Renal cortical epithelial cell (primary cell): ENCODE data around the gene DIPK1B. TPM values are rescaled to one million over a fixed set of nuclear protein-coding genes. Genes with fewer than 3 reads are reported as not detected.

Source experiments
- DNase-seq: peaks from one replicate; pipeline ENCODE4 v3.0.0-alpha.2; 2011; ENCODE audit warnings: low read depth
- total RNA-seq: library from RNA; depleted of rRNA; stranded (reverse); fragments of >200 nt; gene quantifications from 2 replicates; pipeline ENCODE4 v1.2.3, GENCODE V29; 2014

The DIPK1B gene
- total RNA-seq, 1 donor from 2014 or later = 4.0 TPM

- DNase-seq = no peak
Observed at GRCh38 chr9:136720251-136720897, 8.0 kb downstream of the DIPK1B start.

DNA sequence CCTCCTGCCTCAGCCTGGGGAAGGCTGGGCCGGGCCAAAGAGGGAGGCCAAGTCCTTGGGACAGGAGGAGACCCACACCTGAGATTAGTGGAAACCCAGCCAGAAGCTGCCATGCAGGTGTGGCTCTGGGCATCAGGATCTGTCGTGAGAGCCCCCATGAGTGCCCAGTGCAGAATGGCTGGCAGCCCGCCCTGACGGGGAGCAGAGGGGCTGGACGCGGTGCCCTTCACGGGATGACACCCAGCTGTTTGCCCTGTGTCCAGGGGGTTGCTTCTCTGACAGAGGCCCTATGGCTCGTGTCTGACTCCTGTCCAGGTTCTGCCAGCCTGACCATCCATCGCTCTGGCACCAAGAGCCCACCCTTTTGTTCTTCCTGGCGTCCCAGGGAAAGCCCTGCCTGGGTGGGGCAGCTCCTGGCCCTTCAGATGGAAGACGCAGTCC, 8.5 kb downstream of the DIPK1B start:
- no peak for DNase-seq

DNA sequence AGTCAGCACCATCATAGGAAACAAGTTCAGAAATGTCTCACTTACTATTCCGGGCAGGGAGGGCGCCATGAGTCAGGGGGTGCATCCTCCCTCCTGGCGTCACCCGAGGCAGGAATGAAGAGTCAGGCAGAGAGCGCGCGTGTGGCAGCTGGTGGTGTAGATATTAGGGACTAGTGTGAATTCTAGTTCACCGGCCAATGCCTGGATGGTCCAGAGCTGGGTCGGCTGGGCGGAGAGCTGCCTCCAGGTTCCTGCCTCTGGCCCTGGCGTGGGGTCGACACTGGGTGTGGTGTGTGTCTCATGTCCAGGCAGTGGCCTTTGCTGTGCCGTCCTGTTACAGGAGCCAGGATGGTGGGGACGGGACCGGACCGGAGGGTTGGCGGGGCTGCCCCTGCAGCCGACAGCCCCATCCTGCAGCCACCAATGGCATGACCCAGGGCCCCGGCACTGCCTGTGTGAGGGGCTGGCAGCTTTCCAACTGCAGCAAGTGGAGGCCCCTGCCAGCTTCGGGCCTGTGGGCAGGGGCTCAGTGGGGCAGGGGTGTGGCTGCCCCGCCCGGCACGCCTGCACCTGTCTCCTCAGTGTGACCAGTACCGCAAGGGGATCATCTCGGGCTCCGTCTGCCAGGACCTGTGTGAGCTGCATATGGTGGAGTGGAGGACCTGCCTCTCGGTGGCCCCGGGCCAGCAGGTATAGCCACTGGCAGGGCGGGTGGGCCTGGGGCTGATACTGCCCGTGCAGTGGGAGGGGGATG, 9.1 kb downstream of the DIPK1B start:
- no peak for DNase-seq

GRCh38 chr9:136722093-136722968, 10.0 kb downstream of the DIPK1B start:
- no peak for DNase-seq

DNA sequence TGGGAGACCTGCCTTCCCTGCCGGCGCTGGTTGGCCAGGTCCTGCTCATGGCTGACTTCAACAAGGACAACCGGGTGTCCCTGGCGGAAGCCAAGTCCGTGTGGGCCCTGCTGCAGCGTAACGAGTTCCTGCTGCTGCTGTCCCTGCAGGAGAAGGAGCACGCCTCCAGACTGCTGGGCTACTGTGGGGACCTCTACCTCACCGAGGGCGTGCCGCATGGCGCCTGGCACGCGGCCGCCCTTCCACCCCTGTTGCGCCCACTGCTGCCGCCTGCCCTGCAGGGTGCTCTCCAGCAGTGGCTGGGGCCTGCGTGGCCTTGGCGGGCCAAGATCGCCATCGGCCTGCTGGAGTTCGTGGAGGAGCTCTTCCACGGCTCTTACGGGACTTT, 10.6 kb downstream of the DIPK1B start:
- no peak for DNase-seq

GRCh38 chr9:136723362-136723976, 11.1 kb downstream of the DIPK1B start:
- no peak for DNase-seq

DNA sequence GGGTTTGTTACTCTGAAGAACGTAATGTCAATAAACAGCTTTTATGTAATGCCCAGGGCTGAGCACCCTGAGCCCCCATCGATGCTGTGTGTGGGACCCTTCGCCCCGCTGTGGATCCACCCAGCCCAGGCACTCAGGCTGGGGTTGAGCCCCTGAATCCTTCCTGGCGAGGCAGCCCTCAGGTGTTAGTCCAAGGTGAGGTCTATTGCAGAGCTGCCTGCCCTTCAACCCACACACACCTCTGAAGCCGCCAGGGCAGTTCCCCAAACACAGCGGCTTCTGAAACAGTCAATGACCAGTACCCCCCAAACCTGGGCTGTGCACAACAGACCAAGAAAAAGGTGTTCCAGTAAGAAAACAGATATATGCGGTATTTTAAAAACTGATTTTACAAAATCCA, 11.6 kb downstream of the DIPK1B start:
- no peak for DNase-seq

DNA sequence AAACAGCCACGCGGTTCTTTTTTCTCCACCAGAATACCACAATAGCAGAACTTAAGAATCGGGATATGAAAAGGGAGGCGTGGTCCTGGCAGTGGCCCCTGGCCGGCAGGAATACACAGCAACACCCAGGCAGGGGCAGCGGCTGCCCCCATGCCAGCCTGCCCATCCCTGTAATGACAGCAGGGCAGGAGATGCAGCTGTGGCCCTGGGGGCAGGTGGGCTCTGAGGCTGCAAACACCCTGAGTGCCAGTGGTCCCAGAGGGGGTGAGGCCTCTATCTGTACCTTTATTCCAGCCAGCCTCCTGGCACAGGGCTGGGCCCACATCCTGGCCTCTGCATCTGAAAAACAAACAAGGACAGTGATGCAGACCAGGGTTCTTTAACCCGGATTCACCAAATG, 12.4 kb downstream of the DIPK1B start:
- no peak for DNase-seq

- peak; percentile 62 for DNase-seq
Observed at GRCh38 chr9:136725612-136726011, 13.2 kb downstream of the DIPK1B start.

DNA sequence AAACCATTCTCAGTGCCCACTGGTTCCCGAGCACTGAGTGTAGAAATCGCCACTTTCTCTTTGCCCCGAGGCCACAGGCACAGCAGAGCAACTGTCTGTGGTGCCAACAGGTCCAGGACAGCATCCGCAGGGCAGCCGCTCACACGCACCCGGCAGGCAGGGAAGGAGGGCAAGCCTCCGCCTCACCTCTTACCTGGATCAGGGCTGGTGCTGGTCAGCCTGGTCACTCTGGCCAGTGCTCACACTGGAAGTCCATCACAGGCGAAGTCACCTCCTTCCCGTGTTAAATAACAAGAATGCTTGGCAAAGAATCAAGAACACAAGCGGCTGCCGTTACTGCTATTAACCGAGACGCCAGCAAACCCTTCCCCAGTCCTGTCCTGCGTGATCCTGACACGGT, 13.7 kb downstream of the DIPK1B start:
- peak; percentile 24 for DNase-seq

DNA sequence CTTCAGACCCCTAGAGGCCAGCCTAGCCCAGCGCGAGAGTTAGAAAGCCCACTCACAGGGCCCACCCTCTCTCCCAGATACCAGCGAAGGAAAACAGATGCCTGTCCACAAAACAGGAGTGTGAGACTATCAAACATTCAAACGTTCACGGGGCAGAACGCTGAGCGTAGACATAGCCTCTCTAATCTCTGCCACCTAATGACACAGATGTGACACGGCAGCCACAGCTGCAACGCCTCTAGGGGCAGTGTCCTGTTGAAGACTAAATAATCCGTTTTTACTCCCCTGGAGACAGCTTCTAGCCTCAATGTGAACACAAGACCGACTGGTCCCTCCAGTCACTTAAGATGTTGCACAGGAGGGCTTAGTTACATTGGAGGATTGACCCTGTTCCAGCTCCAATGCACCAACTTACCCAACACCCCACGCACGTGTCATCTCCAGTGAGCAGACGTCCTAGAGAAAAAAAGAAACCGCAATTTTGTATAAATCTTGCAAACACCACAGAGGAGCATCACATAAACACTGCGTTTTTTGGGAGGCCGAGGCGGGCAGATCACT, 14.3 kb downstream of the DIPK1B start:
- DNase-seq = peak; percentile 22

DNA sequence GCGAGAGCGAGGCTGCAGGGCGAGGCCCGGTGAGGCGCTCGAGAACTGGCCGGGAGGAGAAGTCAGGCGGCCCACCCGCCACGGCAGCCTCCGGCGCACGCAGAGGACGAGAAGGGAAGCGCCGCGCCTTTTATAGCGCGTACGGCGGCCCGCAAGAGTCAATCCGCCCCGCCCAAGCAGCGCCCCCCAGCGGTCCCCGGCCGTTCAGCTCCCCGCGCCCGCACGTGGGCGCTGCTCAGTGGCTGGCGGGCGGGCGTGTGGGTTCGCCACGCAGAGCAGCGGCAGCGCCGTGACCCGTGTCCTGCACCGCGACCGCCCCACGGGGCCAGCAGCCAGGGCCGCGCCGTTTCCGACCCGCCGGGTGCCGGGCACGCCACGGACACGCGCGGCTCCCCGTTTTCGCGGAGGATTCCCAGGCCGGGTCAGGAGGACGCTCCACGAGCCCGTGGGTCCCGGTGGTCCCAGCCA, 15.7 kb downstream of the DIPK1B start:
- peak; percentile 35 for DNase-seq

DNA sequence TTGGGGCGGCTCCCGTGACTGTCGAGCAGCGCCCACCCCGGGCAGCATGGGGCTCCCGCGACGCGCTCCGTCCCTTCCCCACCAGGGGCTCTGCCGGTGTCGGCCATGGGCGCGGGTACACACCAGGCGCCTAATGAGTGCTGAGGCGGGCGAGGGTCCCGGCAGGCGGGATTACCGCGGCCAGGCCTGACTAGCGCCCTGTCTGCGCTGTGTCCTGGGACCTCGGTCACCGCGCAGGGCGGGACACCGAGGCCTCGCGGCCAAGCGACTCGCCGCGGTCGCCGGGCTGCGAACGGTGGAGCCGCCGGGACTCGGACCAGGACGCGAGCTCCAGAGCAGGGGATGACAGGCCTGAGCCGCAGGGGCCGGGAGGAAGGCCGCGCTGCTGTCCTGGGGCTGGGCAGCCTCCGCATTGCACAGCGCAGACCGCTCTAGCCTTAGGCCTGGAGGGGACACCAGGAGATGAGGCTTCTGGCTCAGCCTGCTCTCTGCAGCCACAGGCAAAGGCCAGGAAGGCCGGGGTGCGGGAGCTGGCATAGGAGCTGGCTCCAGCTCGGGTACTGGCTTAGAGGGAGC, 16.3 kb downstream of the DIPK1B start:
- no peak for DNase-seq

DNA sequence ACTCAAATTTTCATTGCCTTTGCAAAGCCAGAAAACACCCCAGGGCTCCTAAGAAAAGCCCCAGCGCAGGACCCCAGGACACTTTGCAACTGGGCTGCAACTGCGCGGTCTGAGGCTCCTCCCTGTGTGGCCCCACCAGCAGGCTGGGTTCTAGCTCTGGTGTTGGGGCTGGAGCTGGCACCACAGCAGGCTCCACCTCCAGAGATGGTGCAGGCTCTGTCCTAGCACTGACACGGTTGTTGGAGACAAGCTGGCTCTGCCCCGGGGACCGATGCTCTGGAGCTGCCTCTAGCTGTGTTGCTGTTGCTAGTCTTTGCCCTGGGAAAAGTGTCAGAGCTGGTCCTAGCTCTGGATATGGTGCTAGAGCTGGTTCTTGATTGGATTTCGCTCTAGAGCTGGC, 16.8 kb downstream of the DIPK1B start:
- DNase-seq = no peak

GRCh38 chr9:136729926-136730325, 17.6 kb downstream of the DIPK1B start:
- DNase-seq = no peak

GRCh38 chr9:136732444-136733178, 20.2 kb downstream of the DIPK1B start:
- no peak for DNase-seq

DNA sequence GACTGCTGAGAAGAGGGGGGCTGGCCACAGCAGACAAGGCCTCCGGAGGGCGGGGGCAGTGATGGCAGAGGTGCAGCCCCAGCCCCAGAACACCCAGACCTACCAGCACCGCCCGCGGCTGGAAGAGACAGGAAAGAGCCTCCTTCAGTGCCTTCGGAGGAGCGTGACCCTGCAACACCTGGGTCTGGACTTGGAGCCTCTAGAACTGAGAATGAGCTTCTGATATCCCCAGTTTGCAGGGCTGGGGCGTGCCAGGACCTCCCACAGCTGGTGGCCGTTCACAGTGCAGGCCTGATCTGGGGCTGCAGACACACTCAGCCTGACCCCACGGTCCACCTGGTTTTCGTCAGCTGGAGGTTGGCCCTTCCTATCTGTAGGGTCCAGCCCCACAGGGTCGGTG, 21.2 kb downstream of the DIPK1B start:
- DNase-seq = no peak

DNA sequence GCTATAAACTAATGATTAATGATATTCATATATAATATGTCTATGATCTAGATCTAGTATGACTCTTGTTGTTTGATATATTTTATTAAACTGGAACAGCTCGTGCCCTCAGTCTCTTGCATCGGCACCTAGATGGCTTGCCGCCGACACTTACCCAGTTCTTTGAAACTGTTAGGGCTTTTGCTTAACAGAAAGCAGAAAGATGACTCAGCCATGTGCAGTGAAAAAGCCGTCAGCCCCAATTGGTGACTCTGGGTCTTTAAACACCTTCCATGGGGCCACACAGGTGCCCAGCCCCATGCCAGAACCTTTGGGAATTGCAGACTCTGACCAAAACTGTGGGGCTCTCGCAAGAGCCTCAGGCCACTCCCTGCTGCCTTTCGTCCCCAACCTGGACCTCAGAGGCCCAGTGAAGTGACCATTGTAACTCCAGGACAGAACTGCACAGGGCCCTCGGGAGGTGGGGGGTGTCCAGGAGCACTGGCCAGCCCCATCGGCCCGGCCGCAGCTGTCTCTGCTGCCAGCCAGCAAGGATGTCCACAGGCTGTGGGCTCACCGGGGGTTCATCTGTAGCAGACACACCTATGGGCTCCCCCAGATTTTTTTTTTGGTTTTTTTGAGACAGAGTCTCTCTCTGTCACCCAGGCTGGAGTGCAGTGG, 22.6 kb downstream of the DIPK1B start:
- no peak for DNase-seq

DNA sequence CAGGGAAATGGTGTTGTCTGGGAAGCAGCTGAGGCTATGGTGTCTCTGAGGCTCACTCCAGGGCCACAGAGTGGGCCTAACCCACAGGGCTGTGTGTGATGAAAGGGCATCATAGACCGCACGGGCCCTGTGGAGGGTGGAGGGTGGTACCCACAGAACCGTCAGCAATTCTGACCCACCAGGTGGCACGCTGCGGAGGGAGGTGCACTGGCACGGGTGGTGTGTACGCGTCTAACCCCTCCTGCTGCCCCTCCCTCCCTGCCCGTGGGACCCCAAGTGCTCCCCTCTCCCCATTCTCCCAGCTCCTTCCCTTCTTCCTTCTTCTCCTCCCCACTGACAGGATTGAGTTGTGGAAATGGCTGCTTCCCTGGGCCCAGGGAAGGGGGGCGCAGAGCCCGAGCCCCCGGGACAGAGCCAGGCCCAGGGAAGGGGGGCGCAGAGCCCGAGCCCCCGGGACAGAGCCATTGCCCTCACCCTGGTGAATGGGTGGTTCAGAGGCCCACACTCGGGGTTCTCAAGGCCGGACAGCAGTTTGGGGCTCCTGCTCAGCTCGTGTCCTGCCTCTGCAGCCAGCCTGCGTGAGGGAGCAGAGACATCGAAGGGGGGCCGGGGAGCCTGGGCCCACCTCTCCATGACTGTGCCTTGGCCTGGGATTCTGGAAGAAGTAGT, 23.6 kb downstream of the DIPK1B start:
- no peak for DNase-seq
